A673 (cell line): Measurements from ENCODE around the gene TCP11. TPM values are rescaled to one million over a fixed set of nuclear protein-coding genes. Genes with fewer than 3 reads are reported as not detected.

Source experiments
- BruUV-seq: library from RNA; stranded (reverse); fragments of 400-500 nt; replicated peaks from 2 replicates; lab custom pipeline; 2021; lab: Mats Ljungman, UMichigan
- CTCF ChIA-PET: fragments of 300-600 bp; sonication (Branson Sonifier 250); formaldehyde crosslinking; loops from one replicate; lab custom pipeline; 2022; ENCODE audit warnings: antibody characterized with exemption; lab: Charles Lee
- POLR2A ChIA-PET: fragments of 300-600 bp; sonication (Branson Sonifier 250); formaldehyde crosslinking; loops from one replicate; lab custom pipeline; 2022; ENCODE audit warnings: antibody characterized with exemption; ENCODE audit not compliant: low non-redundant PET; lab: Charles Lee
- DNase-seq: peaks from one replicate; pipeline ENCODE4 v3.0.0-alpha.2; 2015; ENCODE audit warnings: low spot score
- H3K27ac ChIP-seq: fragments of 200-600 bp; sonication (generic); 2 replicates; pipeline ENCODE4 v1.5.1; 2016; ENCODE audit warnings: mixed run types, low read depth, mild to moderate bottlenecking, mixed read lengths, antibody characterized with exemption, low read length; ENCODE audit not compliant: poor library complexity, severe bottlenecking
- H3K27me3 ChIP-seq: fragments of 200-600 bp; sonication (generic); replicated peaks from 2 replicates; pipeline ENCODE4 v1.6.1; 2017; ENCODE audit warnings: mixed run types, low read depth, mild to moderate bottlenecking, mixed read lengths, antibody characterized with exemption, low read length; ENCODE audit not compliant: insufficient read depth, poor library complexity
- H3K36me3 ChIP-seq: fragments of 200-600 bp; sonication (generic); 2 replicates; pipeline ENCODE4 v1.6.1; 2016; ENCODE audit warnings: mixed run types, mild to moderate bottlenecking, mixed read lengths, antibody characterized with exemption, low read length; ENCODE audit not compliant: insufficient read depth, poor library complexity, severe bottlenecking
- H3K4me1 ChIP-seq: fragments of 200-600 bp; sonication (generic); 2 replicates; pipeline ENCODE4 v1.6.1; 2017; ENCODE audit warnings: mixed run types, mild to moderate bottlenecking, mixed read lengths, antibody characterized with exemption, low read length; ENCODE audit not compliant: insufficient read depth, poor library complexity, severe bottlenecking
- H3K4me3 ChIP-seq: fragments of 200-600 bp; sonication (generic); 2 replicates; pipeline ENCODE4 v1.5.1; 2016; ENCODE audit warnings: low read depth, mixed run types, mild to moderate bottlenecking, mixed read lengths, low read length; ENCODE audit not compliant: poor library complexity, severe bottlenecking
- H3K9me3 ChIP-seq: fragments of 200-600 bp; sonication (generic); 2 replicates; pipeline ENCODE4 v1.6.1; 2016; ENCODE audit warnings: mixed run types, low read depth, mild to moderate bottlenecking, mixed read lengths, antibody characterized with exemption, low read length; ENCODE audit not compliant: poor library complexity, severe bottlenecking
- EZH2 ChIP-seq: fragments of 200-600 bp; sonication (generic); IDR thresholded peaks from 2 replicates; pipeline ENCODE4 v1.6.1; 2017; ENCODE audit warnings: borderline replicate concordance, low read depth, mild to moderate bottlenecking, mixed read lengths, antibody characterized with exemption, low read length; ENCODE audit not compliant: poor library complexity, severe bottlenecking
- intact Hi-C: fragments of 100-400 bp; cut with micrococcal nuclease; formaldehyde crosslinking; loops from one replicate; pipeline ENCODE4 v1.10.0; 2022; ENCODE audit not compliant: unreplicated experiment
- total RNA-seq: library from RNA; stranded (reverse); gene quantifications from 2 replicates; pipeline ENCODE4 v1.2.3, GENCODE V29; 2021
- TF ChIP-seq, protein P1 (sequence below): fragments of 300-800, 200-600 bp; sonication (generic); conservative IDR thresholded peaks from 2 replicates; pipeline ENCODE4 v1.5.1; 2017; ENCODE audit warnings: low read depth, mild to moderate bottlenecking, antibody characterized with exemption, low read length, moderate library complexity, mixed read lengths

Gene TCP11
- total RNA-seq, 1 experiment from 2014 or later: not detected

- CTCF ChIA-PET: no interaction called here
- H3K27ac ChIP-seq: no peak overlapping the region
Measured at GRCh38 chr6:35184580-35185301, 43.6 kb upstream of the TCP11 start.

GRCh38 chr6:35183935-35184334, 42.8 kb upstream of the TCP11 start:
- no peak overlapping the region for H3K4me3 ChIP-seq
- TF ChIP-seq, protein P1, sequence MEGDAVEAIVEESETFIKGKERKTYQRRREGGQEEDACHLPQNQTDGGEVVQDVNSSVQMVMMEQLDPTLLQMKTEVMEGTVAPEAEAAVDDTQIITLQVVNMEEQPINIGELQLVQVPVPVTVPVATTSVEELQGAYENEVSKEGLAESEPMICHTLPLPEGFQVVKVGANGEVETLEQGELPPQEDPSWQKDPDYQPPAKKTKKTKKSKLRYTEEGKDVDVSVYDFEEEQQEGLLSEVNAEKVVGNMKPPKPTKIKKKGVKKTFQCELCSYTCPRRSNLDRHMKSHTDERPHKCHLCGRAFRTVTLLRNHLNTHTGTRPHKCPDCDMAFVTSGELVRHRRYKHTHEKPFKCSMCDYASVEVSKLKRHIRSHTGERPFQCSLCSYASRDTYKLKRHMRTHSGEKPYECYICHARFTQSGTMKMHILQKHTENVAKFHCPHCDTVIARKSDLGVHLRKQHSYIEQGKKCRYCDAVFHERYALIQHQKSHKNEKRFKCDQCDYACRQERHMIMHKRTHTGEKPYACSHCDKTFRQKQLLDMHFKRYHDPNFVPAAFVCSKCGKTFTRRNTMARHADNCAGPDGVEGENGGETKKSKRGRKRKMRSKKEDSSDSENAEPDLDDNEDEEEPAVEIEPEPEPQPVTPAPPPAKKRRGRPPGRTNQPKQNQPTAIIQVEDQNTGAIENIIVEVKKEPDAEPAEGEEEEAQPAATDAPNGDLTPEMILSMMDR: no peak
- no peak for TF ChIP-seq EZH2
- ChIA-PET CTCF (no interaction called here), POLR2A (no interaction called here)
- intact Hi-C loops: no loop called here
- no TSS peak for BruUV-seq
- no peaks in the 10 kb centered on the region for H3K27me3 ChIP-seq
- H3K4me1 ChIP-seq: peaks cover 10% of the 10 kb centered on the region
- H3K27ac ChIP-seq: no peak overlapping the region
- H3K36me3 ChIP-seq: no peaks in the 10 kb centered on the region
- no peak for DNase-seq
- no peaks in the 10 kb centered on the region for H3K9me3 ChIP-seq

More at GRCh38 chr6:35184580-35185301, 43.6 kb upstream of the TCP11 start:
- DNase-seq: no peak
- intact Hi-C loops: no loop called here
- Histone ChIP-seq H3K9me3 (no peaks in the 10 kb centered on the region), H3K27me3 (no peaks in the 10 kb centered on the region), H3K4me3 (no peak overlapping the region), H3K36me3 (no peaks in the 10 kb centered on the region), H3K4me1 (peaks cover 10% of the 10 kb centered on the region)
- no TSS peak for BruUV-seq
- POLR2A ChIA-PET: no interaction called here
- TF ChIP-seq, protein P1: no peak
- no peak for TF ChIP-seq EZH2

GRCh38 chr6:35183281-35183680, 42.1 kb upstream of the TCP11 start:
- CTCF ChIA-PET: interaction anchor here (0.7 kb wide), 1 partner anchor 22 kb away, joined by 3 read pairs; no protein-coding TSS in a partner anchor
- Histone ChIP-seq H3K27ac (no peak overlapping the region), H3K4me3 (no peak overlapping the region), H3K4me1 (peaks cover 10% of the 10 kb centered on the region), H3K9me3 (no peaks in the 10 kb centered on the region), H3K27me3 (no peaks in the 10 kb centered on the region), H3K36me3 (no peaks in the 10 kb centered on the region)
- POLR2A ChIA-PET: no interaction called here
- no TSS peak for BruUV-seq
- intact Hi-C loops: no loop called here
- TF ChIP-seq, protein P1: no peak
- TF ChIP-seq EZH2: no peak
- no peak for DNase-seq
